Spleen (tissue), 11 donors: ENCODE measurements around the gene DNER. TPM values are rescaled to one million over a fixed set of nuclear protein-coding genes. Genes with fewer than 3 reads are reported as not detected.

Experiments
- DNase-seq: peaks from one replicate; pipeline ENCODE4 v3.0.0-alpha.2; 2020
- H3K27ac ChIP-seq, 8 donors: fragments of 200-600 bp; sonication (generic) in 7 of 8; 1 replicate in 4 of 8; 2 replicates in 4 of 8; pipeline versions ENCODE4 v1.5.0 to v1.8.0; 2016 to 2021; ENCODE audit warnings: inconsistent platforms in 4 of 8, mild to moderate bottlenecking in 4 of 8, moderate library complexity in 1 of 8
- H3K27me3 ChIP-seq, 7 donors: fragments of 200-600 bp; sonication (generic) in 6 of 7; replicated peaks in 1 of 7; 1 replicate in 4 of 7; 2 replicates in 3 of 7; pipeline versions ENCODE4 v1.5.0 to v1.8.0; 2016 to 2021; ENCODE audit warnings: inconsistent platforms in 3 of 7, mild to moderate bottlenecking in 1 of 7
- H3K36me3 ChIP-seq, 6 donors: fragments of 200-600 bp; sonication (generic) in 5 of 6; 1 replicate in 4 of 6; 2 replicates in 2 of 6; pipeline versions ENCODE4 v1.5.0 to v1.8.0; 2016 to 2021; ENCODE audit warnings: inconsistent platforms in 2 of 6
- H3K4me1 ChIP-seq, 6 donors: fragments of 200-600 bp; sonication (generic) in 5 of 6; 1 replicate in 3 of 6; 2 replicates in 3 of 6; pipeline versions ENCODE4 v1.5.0 to v1.8.0; 2016 to 2021; ENCODE audit warnings: inconsistent platforms in 3 of 6
- H3K4me3 ChIP-seq, 8 donors: fragments of 200-600 bp; sonication (generic) in 7 of 8; 1 replicate in 4 of 8; 2 replicates in 4 of 8; pipeline versions ENCODE4 v1.5.0 to v1.8.0; 2016 to 2021; ENCODE audit warnings: inconsistent platforms in 4 of 8, mild to moderate bottlenecking in 4 of 8, moderate library complexity in 2 of 8
- H3K9me3 ChIP-seq, 8 donors: fragments of 200-600 bp; sonication (generic) in 7 of 8; 1 replicate in 4 of 8; 2 replicates in 4 of 8; pipeline versions ENCODE4 v1.5.0 to v1.8.0; 2016 to 2021; ENCODE audit warnings: inconsistent platforms in 4 of 8
- POLR2A ChIP-seq, 3 donors: fragments of 450-650 bp; IDR thresholded peaks; one replicate each; pipeline ENCODE4 v1.5.1; 2017; ENCODE audit warnings: antibody characterized with exemption in 3 of 3, mild to moderate bottlenecking in 1 of 3
- POLR2AphosphoS5 ChIP-seq, 3 donors: sonication (generic); formaldehyde crosslinking; IDR thresholded peaks; one replicate each; pipeline ENCODE4 v1.5.1; 2017; ENCODE audit warnings: antibody characterized with exemption in 3 of 3
- WGBS, 5 donors: extraction: QIAGEN DNeasy Blood & Tissue Kit in 3 of 5; methylation state at CpG; one replicate each; pipeline versions ENCODE4 v1.1.5 to v1.1.7; 2013 to 2018; 5-methylcytosine and 5-hydroxymethylcytosine counted together
- intact Hi-C: fragments of 100-400 bp; cut with DNase I; formaldehyde crosslinking; loops from one replicate; pipeline ENCODE4 v1.15.0; 2023; ENCODE audit warnings: low total_unique reads
- polyA plus RNA-seq, 3 donors: library from polyadenylated mRNA; stranded (reverse); fragments of 200-250 nt; gene quantifications; one replicate each; pipeline ENCODE4 v1.2.1, GENCODE V29; 2013
- total RNA-seq, 7 donors: library from RNA; depleted of rRNA in 3 of 7; stranded (reverse); fragments of >200 nt in 3 of 7; fragmentation: NEBNext Ultra II Directional in 4 of 7; extraction: Animal tissue kit (Norgen Biotek cat#: 25700) in 4 of 7; gene quantifications; one replicate each; pipeline versions ENCODE4 v1.1.0 to v1.2.1, GENCODE V29; 2016 to 2021
- TF ChIP-seq, protein P1 (sequence below), 11 experiments: fragments of 200-600 bp in 7 of 11; fragments of 450-650 bp in 4 of 11; sonication (generic) in 4 of 11; IDR thresholded peaks in 8 of 11; conservative IDR thresholded peaks in 3 of 11; 1 replicate in 7 of 11; 2 replicates in 4 of 11; pipeline versions ENCODE4 v1.4.0 to v1.8.0; 2016 to 2021; ENCODE audit warnings: antibody characterized with exemption in 11 of 11, inconsistent platforms in 4 of 11, mild to moderate bottlenecking in 1 of 11
- donor health status: healthy with polysubstance abuse.
- donor health status: DM: no; HTN: no; CAD: no; lungs with moderate emphysema.
- donor health status: DM: no; HTN: no; CAD: no.
- donor health status: Bipolar disorder and iron deficiency.
- donor health status: healthy.
- donor health status: DM: no; HTN: no; CAD: no.
- donor health status: DM: yes; HTN: yes; CAD: no.

Gene DNER
- total and polyA plus RNA-seq, 10 donors: 0.03 to 0.58 (median 0.26) TPM; not detected in 3

DNA sequence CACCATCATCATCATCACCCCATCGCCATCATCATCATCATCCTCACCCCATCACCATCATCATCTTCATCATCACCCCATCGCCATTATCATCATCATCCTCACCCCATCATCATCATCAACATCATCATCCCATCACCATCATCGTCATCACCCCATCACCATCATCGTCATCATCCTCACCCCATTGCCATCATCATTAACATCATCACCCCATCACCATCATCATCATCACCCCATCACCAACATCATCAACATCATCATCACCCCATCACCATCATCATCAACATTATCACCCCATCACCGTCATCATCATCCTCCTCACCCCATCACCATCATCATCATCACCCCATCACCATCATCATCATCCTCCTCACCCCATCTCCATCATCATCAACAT lies 151.0 kb downstream of the DNER start:
- Histone ChIP-seq H3K4me1 (no peaks in the 10 kb centered on the region), H3K27me3 (no peaks in the 10 kb centered on the region), H3K9me3 (no peaks in the 10 kb centered on the region), H3K36me3 (no peaks in the 10 kb centered on the region), H3K27ac (no peak overlapping the region), H3K4me3 (no peak overlapping the region)
- no peak for DNase-seq
- intact Hi-C loops: no loop called here
- TF ChIP-seq POLR2AphosphoS5 (IDR thresholded peaks at IDR 0.05) (no peak), POLR2A (IDR thresholded peaks at IDR 0.05) (no peak)
- TF ChIP-seq, protein P1, sequence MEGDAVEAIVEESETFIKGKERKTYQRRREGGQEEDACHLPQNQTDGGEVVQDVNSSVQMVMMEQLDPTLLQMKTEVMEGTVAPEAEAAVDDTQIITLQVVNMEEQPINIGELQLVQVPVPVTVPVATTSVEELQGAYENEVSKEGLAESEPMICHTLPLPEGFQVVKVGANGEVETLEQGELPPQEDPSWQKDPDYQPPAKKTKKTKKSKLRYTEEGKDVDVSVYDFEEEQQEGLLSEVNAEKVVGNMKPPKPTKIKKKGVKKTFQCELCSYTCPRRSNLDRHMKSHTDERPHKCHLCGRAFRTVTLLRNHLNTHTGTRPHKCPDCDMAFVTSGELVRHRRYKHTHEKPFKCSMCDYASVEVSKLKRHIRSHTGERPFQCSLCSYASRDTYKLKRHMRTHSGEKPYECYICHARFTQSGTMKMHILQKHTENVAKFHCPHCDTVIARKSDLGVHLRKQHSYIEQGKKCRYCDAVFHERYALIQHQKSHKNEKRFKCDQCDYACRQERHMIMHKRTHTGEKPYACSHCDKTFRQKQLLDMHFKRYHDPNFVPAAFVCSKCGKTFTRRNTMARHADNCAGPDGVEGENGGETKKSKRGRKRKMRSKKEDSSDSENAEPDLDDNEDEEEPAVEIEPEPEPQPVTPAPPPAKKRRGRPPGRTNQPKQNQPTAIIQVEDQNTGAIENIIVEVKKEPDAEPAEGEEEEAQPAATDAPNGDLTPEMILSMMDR (IDR thresholded peaks at IDR 0.05 in 8 of 11, conservative IDR thresholded peaks at IDR 0.05 in 3 of 11): no peak
- 75 to 87% (median 79%) methylated on average over 5 of the region's 5 CpGs for WGBS, 5 donors

- H3K27ac ChIP-seq: no peak overlapping the region
- WGBS, 5 donors: 51 to 71% (median 63%) methylated on average over 1 of the region's 1 CpG
- no peaks in the 10 kb centered on the region for H3K27me3 ChIP-seq
- no peaks in the 10 kb centered on the region for H3K9me3 ChIP-seq
- no peak for DNase-seq
- no peak overlapping the region for H3K4me3 ChIP-seq
- intact Hi-C loops: no loop called here
- no peaks in the 10 kb centered on the region for H3K36me3 ChIP-seq
- no peaks in the 10 kb centered on the region for H3K4me1 ChIP-seq
- TF ChIP-seq POLR2AphosphoS5 (IDR thresholded peaks at IDR 0.05) (no peak), POLR2A (IDR thresholded peaks at IDR 0.05) (no peak)
- TF ChIP-seq, protein P1 (IDR thresholded peaks at IDR 0.05 in 8 of 11, conservative IDR thresholded peaks at IDR 0.05 in 3 of 11): no peak
Measured at GRCh38 chr2:229562472-229563127, 151.8 kb downstream of the DNER start.

DNA sequence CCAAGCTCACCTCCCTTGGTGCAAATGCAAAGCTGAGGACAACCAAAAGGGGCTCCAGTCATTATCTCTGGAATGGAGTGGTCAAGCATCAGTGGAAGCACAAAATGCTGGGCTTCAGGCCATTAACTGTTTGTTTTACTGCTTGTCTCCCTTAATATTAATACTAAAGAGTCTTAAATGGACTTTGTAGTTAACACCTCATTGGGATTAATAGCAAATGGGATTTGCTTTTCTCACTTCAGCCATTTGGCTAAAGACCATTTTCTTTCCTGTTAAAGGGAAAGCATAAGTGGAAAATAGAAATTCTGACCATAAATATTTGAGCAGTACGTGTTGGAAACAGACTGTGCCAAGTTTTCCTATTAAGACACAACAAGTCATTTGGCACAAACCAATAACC lies 154.4 kb downstream of the DNER start:
- Histone ChIP-seq H3K9me3 (no peaks in the 10 kb centered on the region), H3K27me3 (peaks cover 0 to 4% (median 0%) of the 10 kb centered on the region in 7 donors)
- 56 to 78% (median 74%) methylated on average over 1 of the region's 1 CpG for WGBS, 5 donors

DNA sequence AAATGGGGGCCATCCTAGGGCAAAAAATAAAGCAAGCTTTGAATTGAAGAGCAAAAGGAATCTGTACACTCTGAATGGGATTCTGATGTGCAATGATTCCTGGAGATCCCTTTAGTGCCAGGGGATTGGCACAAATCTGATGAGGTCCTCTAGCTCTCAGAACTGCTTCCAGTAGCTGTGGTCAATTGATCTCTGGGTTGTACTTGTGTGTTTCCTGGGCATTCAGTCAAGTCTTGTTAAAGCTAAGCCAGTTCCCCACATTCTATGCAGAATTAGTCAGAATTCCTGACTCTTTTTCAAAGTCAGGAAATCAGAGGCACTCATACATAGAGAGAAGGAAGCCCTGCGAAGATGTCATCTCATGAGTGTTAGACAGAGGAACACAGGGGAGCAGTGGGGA lies 161.3 kb downstream of the DNER start:
- no peak for DNase-seq
- Histone ChIP-seq H3K4me3 (no peak overlapping the region), H3K4me1 (no peaks in the 10 kb centered on the region), H3K36me3 (no peaks in the 10 kb centered on the region), H3K9me3 (no peaks in the 10 kb centered on the region), H3K27ac (no peak overlapping the region), H3K27me3 (peaks cover 0 to 12% (median 0%) of the 10 kb centered on the region in 7 donors)
- TF ChIP-seq, protein P1 (IDR thresholded peaks at IDR 0.05 in 8 of 11, conservative IDR thresholded peaks at IDR 0.05 in 3 of 11): no peak
- WGBS, 5 donors: 83 to 97% (median 88%) methylated on average over 1 of the region's 1 CpG
- intact Hi-C loops: no loop called here

More for the DNA sequence above, 154.4 kb downstream of the DNER start:
- Histone ChIP-seq H3K36me3 (no peaks in the 10 kb centered on the region), H3K4me1 (no peaks in the 10 kb centered on the region), H3K4me3 (no peak overlapping the region), H3K27ac (no peak overlapping the region)
- DNase-seq: no peak
- intact Hi-C loops: no loop called here
- no peak for TF ChIP-seq POLR2A (IDR thresholded peaks at IDR 0.05)
- TF ChIP-seq, protein P1 (IDR thresholded peaks at IDR 0.05 in 8 of 11, conservative IDR thresholded peaks at IDR 0.05 in 3 of 11): no peak
- TF ChIP-seq POLR2AphosphoS5 (IDR thresholded peaks at IDR 0.05): no peak
